ENCODE data around the gene P2RX6.
A peak's percentile ranks its signal among the peaks of the same experiment; 100 is the strongest.
"Not testable (repeated sequence)": the region's sequence is repeated elsewhere in the genome, so short reads cannot be mapped to it uniquely, and the experiment has no call there.

Gene P2RX6

GRCh38 chr22:21031545-21032036 lies 16.6 kb downstream of the P2RX6 start:
- DNase-seq (ENCODE audit: low spot score): no peak

GRCh38 chr22:21032037-21032867 lies 17.3 kb downstream of the P2RX6 start, which contains the start of gene SLC7A4:
Gene SLC7A4, minus strand, starts transcription at chr22:21032561. Its CDS starts 749 bp downstream, at chr22:21031812.
- DNase-seq (ENCODE audit: low spot score): no peak

DNA sequence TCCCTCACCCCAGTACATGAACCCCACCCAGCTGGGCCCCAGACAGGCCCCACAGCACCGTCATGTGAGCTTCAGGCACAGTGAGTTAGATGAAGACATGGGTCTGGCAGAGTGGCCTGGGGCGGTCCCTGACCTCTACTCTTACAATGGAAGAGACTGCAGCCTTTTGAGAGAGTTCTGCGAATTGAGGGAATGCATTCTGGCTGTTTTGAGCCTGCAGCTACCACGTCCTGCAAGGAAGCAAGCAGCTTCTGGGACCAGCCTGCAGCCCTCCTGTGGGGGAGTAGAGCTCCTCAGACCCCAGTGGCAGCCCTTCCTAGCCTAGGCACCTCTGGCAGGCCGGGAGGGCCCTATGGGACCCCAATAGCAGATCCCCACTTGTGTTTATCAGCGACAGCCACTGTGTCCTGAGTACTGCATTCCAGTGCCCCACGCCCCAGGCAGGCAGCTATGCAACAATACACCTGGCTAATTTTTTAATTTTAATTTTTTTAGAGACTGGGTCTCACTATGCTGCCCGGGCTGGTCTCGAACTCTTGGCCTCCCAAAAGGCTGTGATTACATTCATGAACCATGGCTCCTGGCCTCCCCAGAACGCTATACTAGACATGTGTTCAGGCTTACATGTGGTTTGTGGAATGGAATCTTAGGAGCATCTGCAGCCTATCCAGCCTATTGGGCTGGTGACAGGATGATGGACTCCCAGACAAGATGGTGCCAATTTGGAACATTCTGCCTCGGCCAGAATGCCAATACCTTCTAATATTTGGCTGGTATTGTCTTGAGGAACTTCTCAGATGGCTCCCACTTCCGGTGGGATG lies 18.1 kb downstream of the P2RX6 start:
- no peak for DNase-seq (ENCODE audit: low spot score)

- DNase-seq (ENCODE audit: low spot score): no peak
These were observed 18.9 kb downstream of the P2RX6 start for GRCh38 chr22:21033895-21034294.

GRCh38 chr22:21034989-21035388 lies 20.0 kb downstream of the P2RX6 start:
- DNase-seq (ENCODE audit: low spot score): no peak

DNA sequence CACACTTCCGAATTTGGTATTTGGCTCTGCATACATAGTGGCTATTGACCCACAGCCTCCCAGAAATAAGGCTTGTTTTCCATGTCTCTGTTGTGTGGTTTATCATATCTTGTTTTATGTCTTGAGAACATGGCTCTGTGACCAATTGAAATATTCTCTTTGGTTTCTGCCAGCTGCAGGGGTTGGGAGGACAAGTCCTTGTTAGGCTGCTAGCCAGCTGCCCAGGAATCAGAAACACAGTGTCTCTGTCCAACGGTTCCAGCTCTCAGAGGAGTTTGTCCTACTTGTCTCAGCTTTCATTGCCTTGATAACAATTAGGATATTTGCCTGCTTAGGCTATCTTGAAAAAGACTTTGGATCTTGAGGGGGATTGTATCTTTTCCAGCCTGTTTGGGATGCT lies 23.4 kb downstream of the P2RX6 start:
- no peak for DNase-seq (ENCODE audit: low spot score)

DNA sequence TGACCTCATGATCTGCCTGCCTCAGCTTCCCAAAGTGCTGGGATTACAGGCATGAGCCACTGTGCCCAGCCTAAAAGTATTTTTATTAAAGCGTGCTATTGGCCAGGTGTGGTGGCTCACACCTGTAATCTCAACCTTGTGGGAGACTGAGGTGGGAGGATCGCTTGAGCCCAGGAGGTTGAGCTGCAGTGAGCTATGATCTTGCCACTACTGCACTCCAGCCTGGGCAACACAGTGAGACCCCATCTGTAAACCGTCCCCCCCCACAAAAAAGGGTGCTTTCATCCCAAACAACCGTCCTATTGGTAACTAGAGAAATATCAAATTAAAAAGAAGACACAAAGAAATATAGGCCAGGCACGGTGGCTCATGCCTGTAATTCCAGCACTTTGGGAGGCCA lies 24.2 kb downstream of the P2RX6 start:
- DNase-seq (ENCODE audit: low spot score): not testable (repeated sequence)

DNA sequence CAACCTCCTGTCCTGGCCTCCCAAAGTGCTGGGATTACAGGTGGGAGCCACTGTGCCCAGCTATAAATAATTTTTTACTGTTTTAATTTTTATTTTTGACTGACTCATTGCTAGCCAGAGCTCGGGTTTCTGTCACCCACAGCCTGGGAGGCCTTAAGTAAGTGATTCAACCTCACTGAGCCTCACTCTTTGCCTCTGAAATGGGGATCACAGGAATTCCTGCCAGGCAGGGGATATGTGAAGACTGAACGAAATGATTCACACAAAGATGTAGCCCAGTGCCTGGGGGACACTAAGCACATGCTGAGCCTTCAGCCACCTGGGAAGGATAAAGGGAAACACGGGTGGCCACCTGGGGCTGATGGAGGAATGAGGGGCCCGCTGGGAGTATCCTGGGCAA lies 27.0 kb downstream of the P2RX6 start:
- DNase-seq (ENCODE audit: low spot score): no peak

DNA sequence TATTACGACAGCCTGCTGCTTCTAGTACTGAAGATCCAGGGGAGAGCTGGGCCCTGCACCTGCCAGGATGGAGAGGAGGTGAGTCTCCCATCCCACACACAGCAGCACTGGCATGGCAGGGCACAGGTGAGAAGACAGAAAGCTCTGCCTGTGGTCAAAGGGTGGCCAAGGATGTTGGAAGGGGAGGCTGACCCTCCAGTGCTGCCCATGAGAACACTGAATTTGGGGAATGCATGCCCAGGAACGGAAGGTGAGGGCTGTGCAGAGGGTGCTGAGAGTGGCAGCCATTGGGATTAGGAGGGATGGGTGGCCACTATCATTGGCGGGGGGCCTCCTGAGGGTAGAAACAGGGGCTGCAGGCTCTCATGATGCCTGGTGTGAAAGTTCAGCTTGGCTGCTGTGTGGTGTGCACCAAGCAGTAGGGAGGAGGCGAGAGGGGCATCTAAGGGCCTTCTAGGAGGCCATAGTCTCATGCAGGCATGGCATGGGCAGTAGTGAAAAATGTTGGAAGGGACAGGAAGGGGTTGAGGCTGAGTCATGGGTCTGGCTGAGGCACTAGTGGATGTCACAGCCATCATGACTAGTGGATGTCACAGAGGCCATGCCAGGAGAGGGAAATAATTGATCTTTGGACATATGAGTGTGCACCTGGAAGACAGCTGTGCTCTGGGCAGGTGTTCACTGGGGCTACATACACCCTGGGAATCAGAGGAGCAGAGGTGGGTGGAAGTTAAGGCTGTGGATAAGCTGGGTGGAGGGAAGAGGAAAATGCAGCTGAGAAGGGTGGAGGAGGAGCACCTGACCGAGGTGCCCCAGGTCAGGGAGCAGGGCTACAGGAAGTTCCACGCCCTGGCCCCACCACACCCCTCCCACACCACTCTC lies 28.3 kb downstream of the P2RX6 start:
- no peak for DNase-seq (ENCODE audit: low spot score)

- DNase-seq (ENCODE audit: low spot score): peak; percentile 42
These were observed 29.0 kb downstream of the P2RX6 start for GRCh38 chr22:21043860-21044535.

DNA sequence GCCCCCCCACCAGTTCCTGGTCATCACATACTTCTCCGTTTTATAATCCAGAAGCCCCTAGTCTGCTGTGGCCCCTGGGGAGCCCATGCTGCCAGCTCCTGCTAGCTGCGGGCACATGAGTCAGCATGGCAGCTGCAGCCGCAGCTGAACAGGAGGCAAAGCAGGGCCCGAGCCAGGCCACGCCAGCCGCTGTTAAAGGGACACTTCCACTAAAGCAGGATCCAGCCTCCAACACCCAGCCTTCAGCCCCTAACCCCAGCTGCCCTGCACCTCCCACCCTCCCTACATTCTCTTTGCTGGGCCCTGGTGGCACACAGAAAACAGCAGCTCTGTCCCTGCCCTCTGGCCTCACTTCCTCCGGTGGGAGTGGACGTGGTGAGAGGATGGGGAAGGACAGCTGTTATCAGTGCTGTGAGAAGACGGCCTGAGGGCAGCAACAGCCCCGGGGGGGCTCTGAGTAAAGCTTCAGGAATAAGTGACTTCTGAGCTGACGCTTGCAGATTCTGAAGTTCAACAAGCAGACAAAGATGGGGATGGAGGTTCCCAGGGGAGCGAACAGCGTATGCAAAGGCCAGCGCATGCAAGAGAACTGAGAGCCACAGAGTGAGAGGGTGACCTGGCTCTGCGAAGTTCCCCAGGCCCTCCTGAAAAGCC lies 30.1 kb downstream of the P2RX6 start:
- no peak for DNase-seq (ENCODE audit: low spot score)

DNA sequence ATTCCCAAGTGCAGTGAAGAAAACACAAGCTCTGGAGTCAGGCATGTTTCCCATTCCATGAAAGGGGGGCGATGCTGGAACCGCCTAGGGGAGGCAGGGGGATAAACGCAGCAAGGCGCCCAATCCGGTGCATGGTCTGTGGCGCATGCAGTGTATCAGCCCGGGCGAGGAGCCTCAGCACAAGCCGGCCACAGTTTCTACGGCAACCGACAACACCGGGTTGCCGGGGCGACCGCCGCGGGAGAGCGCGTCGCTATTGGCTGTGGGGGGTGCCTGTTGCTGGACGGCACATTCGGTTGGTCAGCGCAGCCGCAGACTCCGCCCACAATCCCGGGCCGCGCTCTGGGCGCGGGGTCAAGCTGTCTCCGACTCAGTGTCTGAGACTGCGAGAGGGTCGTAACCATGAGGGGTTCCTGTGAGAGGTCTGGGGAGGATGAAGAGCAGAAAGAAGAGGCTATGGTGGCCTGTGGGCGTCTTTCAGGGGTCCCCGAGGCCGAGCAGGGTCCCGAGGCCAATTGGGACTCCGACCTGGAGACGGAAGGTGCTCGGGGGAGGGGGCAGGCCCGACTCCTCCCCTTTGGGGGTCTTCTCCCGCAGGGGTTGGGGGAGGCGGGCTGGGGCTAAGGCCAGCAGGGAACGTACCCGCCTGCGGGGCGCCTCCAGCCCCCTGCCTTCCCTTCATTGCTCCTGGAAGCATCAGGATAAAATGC lies 30.8 kb downstream of the P2RX6 start, which contains the start of gene LRRC74B:
TSS of gene LRRC74B (plus strand) at position 362 of the 710 bp plus-strand sequence. CDS start at position 403, 41 bp downstream.
- peak; percentile 99 for DNase-seq (ENCODE audit: low spot score)

GRCh38 chr22:21047035-21047661 lies 32.2 kb downstream of the P2RX6 start:
- no peak for DNase-seq (ENCODE audit: low spot score)

DNA sequence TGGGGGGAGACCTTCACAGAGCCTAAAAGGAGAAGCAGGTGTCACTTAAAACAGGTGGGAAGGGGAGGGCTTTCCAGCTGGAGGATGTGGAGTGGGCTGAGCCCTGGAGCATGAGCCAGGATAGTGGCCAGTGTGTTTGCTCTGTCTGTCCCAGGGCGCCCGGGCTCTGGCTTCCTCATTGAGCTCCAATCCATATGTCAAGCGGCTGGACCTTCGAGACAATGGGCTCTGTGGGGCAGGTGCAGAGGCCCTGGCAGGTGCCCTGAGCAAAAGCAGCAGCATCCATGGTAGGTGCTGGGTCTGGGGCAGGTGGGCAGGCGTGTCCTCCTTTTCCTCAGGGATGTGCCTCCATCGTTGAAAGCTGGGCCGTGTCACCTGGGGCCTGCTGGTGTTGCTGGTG lies 32.8 kb downstream of the P2RX6 start:
- no peak for DNase-seq (ENCODE audit: low spot score)

GRCh38 chr22:21048448-21048847 lies 33.5 kb downstream of the P2RX6 start:
- not testable (repeated sequence) for DNase-seq (ENCODE audit: low spot score)

DNA sequence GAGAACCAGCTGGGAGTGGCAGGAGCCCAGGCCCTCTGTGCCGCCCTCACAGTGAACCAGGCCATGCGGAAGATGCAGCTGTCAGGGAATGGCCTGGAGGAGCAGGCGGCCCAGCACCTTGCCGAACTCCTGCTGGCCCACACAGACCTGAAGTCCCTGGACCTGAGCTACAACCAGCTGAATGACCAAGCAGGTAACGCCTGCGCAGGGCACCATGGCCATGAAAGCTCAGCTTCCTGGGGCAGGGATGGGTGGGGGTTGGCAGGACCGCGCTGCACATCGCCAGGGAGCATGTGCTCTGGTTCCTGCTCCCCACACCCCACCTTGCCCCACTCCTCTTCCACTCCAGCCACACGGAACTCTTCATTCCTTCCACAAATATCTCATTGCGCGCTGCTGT lies 34.0 kb downstream of the P2RX6 start:
- DNase-seq (ENCODE audit: low spot score): not testable (repeated sequence)

DNA sequence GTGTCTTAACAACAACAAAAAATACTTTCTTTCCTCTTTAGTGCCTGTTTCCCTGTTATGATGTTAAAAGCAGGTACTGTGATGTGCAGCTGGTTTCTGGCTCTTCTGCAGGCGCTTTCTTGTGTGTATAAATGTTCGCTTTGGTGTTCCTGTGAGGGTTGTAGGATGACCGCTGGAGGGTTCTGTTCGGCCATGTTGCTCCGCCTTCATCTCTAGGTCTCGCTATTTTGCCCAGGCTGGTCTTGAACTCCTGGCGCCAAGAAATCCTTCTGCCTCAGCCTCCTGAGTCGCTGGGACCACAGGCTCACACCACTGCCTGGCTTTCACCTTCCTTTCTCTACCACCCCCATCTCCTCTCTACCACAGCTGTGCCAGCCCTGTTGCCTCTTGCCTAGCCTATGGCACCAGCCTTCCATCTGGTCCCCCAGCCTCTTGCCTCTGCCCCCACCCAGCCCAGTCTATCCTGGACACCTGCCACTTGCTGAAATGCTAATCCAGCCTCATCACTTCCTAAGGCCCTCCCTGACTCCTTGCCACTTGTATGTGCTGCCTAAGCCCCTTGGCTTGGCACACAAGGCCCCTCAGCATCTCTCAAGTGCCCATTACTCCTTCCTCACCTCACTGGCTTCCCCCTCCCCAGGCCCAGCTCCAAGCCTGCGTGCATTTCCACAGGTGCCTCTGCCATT lies 36.3 kb downstream of the P2RX6 start:
- DNase-seq (ENCODE audit: low spot score): no peak

- peak; percentile 44 for DNase-seq (ENCODE audit: low spot score)
These were observed 37.0 kb downstream of the P2RX6 start for GRCh38 chr22:21051831-21052400.
